ENCODE data around the gene TTLL10. TPM values are rescaled to one million over a fixed set of nuclear protein-coding genes. Genes with fewer than 3 reads are reported as not detected.

TTLL10 gene
- total RNA-seq, 2 experiments from 2014 or later = not detected

GRCh38 chr1:1127551-1128451, 45.9 kb upstream of the TTLL10 start:
- H3K4me1 Mint-ChIP-seq (ENCODE audit: low read depth) = peaks cover 6% of the 10 kb centered on the region
- ChIA-PET CTCF (no interaction called here), POLR2A (interaction anchor here (1.4 kb wide), 1 partner anchor 9 kb away, joined by 3 read pairs; no protein-coding TSS in a partner anchor)
- intact Hi-C loops (cut with micrococcal nuclease) = no loop called here
- H3K4me3 Mint-ChIP-seq = no peak overlapping the region
- TF ChIP-seq, protein P1, sequence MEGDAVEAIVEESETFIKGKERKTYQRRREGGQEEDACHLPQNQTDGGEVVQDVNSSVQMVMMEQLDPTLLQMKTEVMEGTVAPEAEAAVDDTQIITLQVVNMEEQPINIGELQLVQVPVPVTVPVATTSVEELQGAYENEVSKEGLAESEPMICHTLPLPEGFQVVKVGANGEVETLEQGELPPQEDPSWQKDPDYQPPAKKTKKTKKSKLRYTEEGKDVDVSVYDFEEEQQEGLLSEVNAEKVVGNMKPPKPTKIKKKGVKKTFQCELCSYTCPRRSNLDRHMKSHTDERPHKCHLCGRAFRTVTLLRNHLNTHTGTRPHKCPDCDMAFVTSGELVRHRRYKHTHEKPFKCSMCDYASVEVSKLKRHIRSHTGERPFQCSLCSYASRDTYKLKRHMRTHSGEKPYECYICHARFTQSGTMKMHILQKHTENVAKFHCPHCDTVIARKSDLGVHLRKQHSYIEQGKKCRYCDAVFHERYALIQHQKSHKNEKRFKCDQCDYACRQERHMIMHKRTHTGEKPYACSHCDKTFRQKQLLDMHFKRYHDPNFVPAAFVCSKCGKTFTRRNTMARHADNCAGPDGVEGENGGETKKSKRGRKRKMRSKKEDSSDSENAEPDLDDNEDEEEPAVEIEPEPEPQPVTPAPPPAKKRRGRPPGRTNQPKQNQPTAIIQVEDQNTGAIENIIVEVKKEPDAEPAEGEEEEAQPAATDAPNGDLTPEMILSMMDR (IDR thresholded peaks at IDR 0.05) = no peak
- H3K9me3 Mint-ChIP-seq = peaks cover 3% of the 10 kb centered on the region
- H3K36me3 Mint-ChIP-seq (ENCODE audit: low read depth) = no peaks in the 10 kb centered on the region
- H3K27me3 Mint-ChIP-seq = no peaks in the 10 kb centered on the region
- DNase-seq (no peak), ATAC-seq (no peak)
- no peak overlapping the region for H3K27ac Mint-ChIP-seq

- intact Hi-C loops (cut with micrococcal nuclease) = no loop called here
- Mint-ChIP-seq H3K9me3 (peaks cover 3% of the 10 kb centered on the region), H3K27ac (no peak overlapping the region), H3K27me3 (no peaks in the 10 kb centered on the region), H3K4me1 (ENCODE audit: low read depth) (peaks cover 5% of the 10 kb centered on the region), H3K36me3 (ENCODE audit: low read depth) (no peaks in the 10 kb centered on the region), H3K4me3 (no peak overlapping the region)
- DNase-seq (no peak), ATAC-seq (no peak)
- TF ChIP-seq, protein P1 (IDR thresholded peaks at IDR 0.05) = no peak
- CTCF ChIA-PET = interaction anchor here (1.2 kb wide), 1 partner anchor 69 kb away, joined by 3 read pairs; no protein-coding TSS in a partner anchor
- POLR2A ChIA-PET = interaction anchor here (1.9 kb wide), 1 partner anchor 10 kb away, joined by 7 read pairs; no protein-coding TSS in a partner anchor
These were observed 45.1 kb upstream of the TTLL10 start for GRCh38 chr1:1128454-1129139.

GRCh38 chr1:1129381-1129821, 44.3 kb upstream of the TTLL10 start:
- H3K36me3 Mint-ChIP-seq (ENCODE audit: low read depth) = no peaks in the 10 kb centered on the region
- no peak for DNase-seq
- H3K9me3 Mint-ChIP-seq = no peaks in the 10 kb centered on the region
- H3K4me1 Mint-ChIP-seq (ENCODE audit: low read depth) = no peaks in the 10 kb centered on the region
- H3K27ac Mint-ChIP-seq = no peak overlapping the region
- H3K4me3 Mint-ChIP-seq = no peak overlapping the region
- intact Hi-C loops (cut with micrococcal nuclease) = no loop called here
- CTCF ChIA-PET = interaction anchor here (0.8 to 1.5 kb wide), 3 partner anchors 13 to 121 kb away, joined by 3 to 5 read pairs (median 3); no protein-coding TSS in a partner anchor
- no peaks in the 10 kb centered on the region for H3K27me3 Mint-ChIP-seq
- TF ChIP-seq, protein P1 (IDR thresholded peaks at IDR 0.05) = no peak
- POLR2A ChIA-PET = interaction anchor here (0.6 to 1.9 kb wide), 2 partner anchors 11 to 91 kb away, joined by 3 to 7 read pairs; no protein-coding TSS in a partner anchor
- no peak for ATAC-seq

- intact Hi-C loops (cut with micrococcal nuclease) = no loop called here
These were observed 43.2 kb upstream of the TTLL10 start for GRCh38 chr1:1130206-1131120.

More at GRCh38 chr1:1130206-1131120, 43.2 kb upstream of the TTLL10 start:
- Mint-ChIP-seq H3K36me3 (ENCODE audit: low read depth) (no peaks in the 10 kb centered on the region), H3K9me3 (no peaks in the 10 kb centered on the region), H3K27me3 (no peaks in the 10 kb centered on the region), H3K4me3 (no peak overlapping the region), H3K27ac (no peak overlapping the region), H3K4me1 (ENCODE audit: low read depth) (no peaks in the 10 kb centered on the region)
- TF ChIP-seq, protein P1 (IDR thresholded peaks at IDR 0.05) = no peak
- DNase-seq (no peak), ATAC-seq (no peak)
- POLR2A ChIA-PET = interaction anchor here (0.7 to 1.9 kb wide), 2 partner anchors 12 to 13 kb away, joined by 3 to 7 read pairs; no protein-coding TSS in a partner anchor
- CTCF ChIA-PET = interaction anchor here (0.9 to 1.8 kb wide), 3 partner anchors 8 to 162 kb away, joined by 3 to 12 read pairs (median 5); no protein-coding TSS in a partner anchor

All from activated CD8-positive, alpha-beta T cell treated with anti-CD3 and anti-CD28 coated beads for 36 hours (primary cell).